Subcutaneous adipose tissue (tissue), 4 donors: Measurements from ENCODE around the gene MYO16. TPM values are rescaled to one million over a fixed set of nuclear protein-coding genes. Genes with fewer than 3 reads are reported as not detected.

Experiments used
- CTCF ChIP-seq: fragments of 450-650 bp; IDR thresholded peaks from one replicate; pipeline ENCODE4 v1.5.1; 2016; ENCODE audit warnings: low read depth, mild to moderate bottlenecking, control low read depth, antibody characterized with exemption, moderate library complexity
- total RNA-seq, 4 donors: library from RNA; depleted of rRNA; stranded (reverse); fragments of >200 nt; gene quantifications; one replicate each; pipeline ENCODE4 v1.1.0, GENCODE V29; 2016

MYO16 gene
- total RNA-seq, 4 donors from 2014 or later = 0.44 to 1.1 (median 0.58) TPM

- TF ChIP-seq CTCF = no peak
These were observed 530.9 kb downstream of the MYO16 start for GRCh38 chr13:109160357-109160756.

GRCh38 chr13:109160887-109161669 lies 531.7 kb downstream of the MYO16 start:
- TF ChIP-seq CTCF = no peak

GRCh38 chr13:109162248-109163036 lies 533.0 kb downstream of the MYO16 start:
- TF ChIP-seq CTCF = no peak

- no peak for TF ChIP-seq CTCF
These were observed 533.6 kb downstream of the MYO16 start for GRCh38 chr13:109163037-109163379.

GRCh38 chr13:109165417-109165904 lies 536.0 kb downstream of the MYO16 start:
- TF ChIP-seq CTCF = no peak

- TF ChIP-seq CTCF = no peak
These were observed 537.4 kb downstream of the MYO16 start for GRCh38 chr13:109166804-109167203.

- TF ChIP-seq CTCF = no peak
These were observed 542.7 kb downstream of the MYO16 start for GRCh38 chr13:109172136-109172535.
